22Rv1 (cell line): Measurements from ENCODE around the gene TTC33.

Experiments
- CTCF ChIP-seq: fragments of 450-650 bp; IDR thresholded peaks from 2 replicates; pipeline ENCODE4 v1.5.1; 2017; ENCODE audit warnings: mild to moderate bottlenecking
- ZFX ChIP-seq: fragments of 450-650 bp; IDR thresholded peaks from 2 replicates; pipeline ENCODE4 v1.6.1; 2017; ENCODE audit warnings: antibody characterized with exemption, borderline replicate concordance

GRCh38 chr5:40575921-40576320 is 179.8 kb downstream of the TTC33 start:
- TF ChIP-seq CTCF, result no peak
- TF ChIP-seq ZFX, result no peak
